Mucosa of rectum (tissue), 2 donors: ENCODE measurements around the gene ARNT2.

Experiments
- H3K27ac ChIP-seq, 2 donors: one replicate each; pipeline ENCODE4 v1.7.0; 2013; ENCODE audit warnings: inconsistent platforms in 2 of 2, low read depth in 2 of 2, low read length in 2 of 2
- H3K27me3 ChIP-seq, 2 donors: one replicate each; pipeline ENCODE4 v1.7.0; 2013; ENCODE audit warnings: low read length in 2 of 2; ENCODE audit not compliant: control insufficient read depth in 2 of 2, insufficient read depth in 2 of 2
- H3K36me3 ChIP-seq, 2 donors: one replicate each; pipeline ENCODE4 v1.7.0; 2013; ENCODE audit warnings: low read length in 2 of 2; ENCODE audit not compliant: control insufficient read depth in 2 of 2, insufficient read depth in 2 of 2
- H3K4me1 ChIP-seq, 2 donors: one replicate each; pipeline ENCODE4 v1.7.0; 2013; ENCODE audit warnings: low read length in 2 of 2, mild to moderate bottlenecking in 1 of 2; ENCODE audit not compliant: control insufficient read depth in 2 of 2, insufficient read depth in 2 of 2
- H3K4me3 ChIP-seq, 2 donors: one replicate each; pipeline ENCODE4 v1.7.0; 2013; ENCODE audit warnings: low read length in 2 of 2
- H3K9ac ChIP-seq, 2 donors: one replicate each; pipeline ENCODE4 v1.7.0; 2013; ENCODE audit warnings: low read length in 2 of 2, low read depth in 1 of 2, mild to moderate bottlenecking in 1 of 2
- H3K9me3 ChIP-seq, 2 donors: one replicate each; pipeline ENCODE4 v1.7.0; 2013; ENCODE audit warnings: low read length in 2 of 2; ENCODE audit not compliant: control insufficient read depth in 2 of 2
- donor health status: healthy.
- donor health status: Normal muscosa, but diverticular disease.

The ARNT2 gene

DNA sequence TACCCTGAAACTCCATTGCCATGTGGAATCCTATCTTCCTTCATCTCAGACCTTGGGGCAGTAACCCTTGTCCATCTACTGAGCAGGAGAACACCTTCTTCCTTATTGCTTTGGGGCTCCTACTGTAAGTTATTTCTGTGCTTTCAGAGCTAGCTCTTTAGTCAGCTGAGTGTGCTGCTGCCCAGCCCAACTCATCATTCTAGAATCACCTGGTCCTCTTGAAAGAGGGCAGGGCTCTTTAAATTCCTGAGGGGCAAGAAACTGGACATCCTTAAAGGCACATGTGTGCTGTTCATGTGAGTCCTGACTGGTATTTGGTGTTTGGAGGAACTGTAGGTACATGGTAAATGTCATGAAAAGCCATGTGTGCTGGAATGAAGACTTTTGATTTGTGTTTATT is 140.9 kb downstream of the ARNT2 start:
- H3K4me1 ChIP-seq, result no peaks in the 10 kb centered on the region
- no peak overlapping the region for H3K27ac ChIP-seq
- no peaks in the 10 kb centered on the region for H3K36me3 ChIP-seq
- no peaks in the 10 kb centered on the region for H3K27me3 ChIP-seq
- no peaks in the 10 kb centered on the region for H3K9me3 ChIP-seq
- no peak overlapping the region for H3K9ac ChIP-seq
- H3K4me3 ChIP-seq, result no peak overlapping the region

DNA sequence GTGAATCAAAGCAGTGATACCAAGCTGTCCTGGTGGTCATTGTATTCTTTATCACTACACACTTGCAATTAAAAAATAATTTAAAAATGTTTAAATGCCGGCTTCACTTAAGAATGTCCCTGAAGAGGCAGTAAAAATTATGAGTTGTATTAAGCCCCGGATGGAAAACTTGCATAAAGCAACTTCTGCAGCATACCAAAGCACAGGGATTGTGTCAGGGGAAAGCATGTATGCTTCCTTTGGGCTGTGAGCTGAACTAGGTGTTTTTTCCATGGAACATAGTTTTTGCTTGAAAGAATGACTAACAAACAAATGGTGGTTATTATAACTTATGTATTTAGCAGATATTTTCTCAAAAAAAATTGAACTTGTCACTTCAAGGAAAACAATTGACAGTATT is 143.1 kb downstream of the ARNT2 start:
- H3K4me3 ChIP-seq, result no peak overlapping the region
- H3K27me3 ChIP-seq, result no peaks in the 10 kb centered on the region
- H3K9me3 ChIP-seq, result no peaks in the 10 kb centered on the region
- H3K36me3 ChIP-seq, result no peaks in the 10 kb centered on the region
- no peaks in the 10 kb centered on the region for H3K4me1 ChIP-seq
- H3K9ac ChIP-seq, result no peak overlapping the region
- H3K27ac ChIP-seq, result no peak overlapping the region

DNA sequence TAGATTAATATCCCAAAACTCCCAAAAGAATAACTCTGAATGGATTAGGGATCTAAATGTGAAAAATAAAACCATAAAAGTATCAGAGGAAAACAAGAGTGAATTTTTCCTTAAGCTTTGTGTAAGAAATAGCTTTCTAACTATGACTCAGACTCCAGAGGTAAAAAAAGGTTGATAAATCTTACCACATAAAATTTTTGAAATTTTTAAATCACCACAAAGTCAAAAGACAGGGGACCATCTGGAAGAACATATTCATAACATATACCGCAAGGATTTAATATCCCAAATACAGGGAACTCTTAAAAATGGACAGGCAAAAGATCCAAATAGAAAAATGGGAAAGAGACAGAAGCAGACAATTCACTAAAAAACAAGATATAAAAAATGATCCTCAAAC is 145.0 kb downstream of the ARNT2 start:
- Histone ChIP-seq H3K36me3 (no peaks in the 10 kb centered on the region), H3K9me3 (no peaks in the 10 kb centered on the region), H3K27me3 (no peaks in the 10 kb centered on the region), H3K4me1 (no peaks in the 10 kb centered on the region), H3K27ac (no peak overlapping the region), H3K4me3 (no peak overlapping the region), H3K9ac (no peak overlapping the region)

GRCh38 chr15:80549654-80550053 is 145.5 kb downstream of the ARNT2 start:
- Histone ChIP-seq H3K4me1 (no peaks in the 10 kb centered on the region), H3K9ac (no peak overlapping the region), H3K36me3 (no peaks in the 10 kb centered on the region), H3K9me3 (no peaks in the 10 kb centered on the region), H3K27me3 (no peaks in the 10 kb centered on the region), H3K27ac (no peak overlapping the region), H3K4me3 (no peak overlapping the region)

DNA sequence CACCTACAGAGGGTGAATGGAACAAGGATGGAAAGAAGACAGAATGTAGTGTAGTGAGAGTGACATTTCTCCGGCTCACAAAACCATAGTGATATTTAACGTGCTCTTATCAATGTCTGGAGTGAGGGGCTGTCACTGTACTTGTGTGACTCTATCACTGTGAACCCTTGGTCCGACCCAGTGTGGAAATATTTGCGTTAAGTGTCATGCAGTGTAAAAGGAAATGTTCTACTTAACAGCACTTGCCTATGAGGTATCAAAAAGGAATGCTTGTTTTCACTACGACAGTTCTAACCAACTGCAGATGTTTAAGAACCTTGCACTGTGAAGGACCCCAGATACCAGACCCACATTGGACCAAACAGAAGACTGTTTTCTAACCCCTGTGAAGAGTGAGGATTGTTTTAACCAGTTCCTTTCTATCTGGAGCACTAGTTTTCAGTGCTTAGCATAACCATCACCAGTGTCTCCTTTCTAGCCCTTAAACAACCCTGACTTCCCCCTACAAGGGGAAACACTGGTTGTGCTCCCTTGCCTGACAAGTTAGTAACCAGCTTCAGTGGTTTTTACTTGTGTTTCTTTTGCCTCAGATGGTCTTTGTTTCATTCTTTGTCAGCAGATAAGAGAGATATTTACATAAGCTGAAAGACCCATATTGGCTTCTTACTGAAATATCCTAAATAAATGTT is 146.2 kb downstream of the ARNT2 start:
- Histone ChIP-seq H3K4me3 (no peak overlapping the region), H3K27me3 (no peaks in the 10 kb centered on the region), H3K9me3 (no peaks in the 10 kb centered on the region), H3K9ac (no peak overlapping the region), H3K27ac (no peak overlapping the region), H3K36me3 (no peaks in the 10 kb centered on the region), H3K4me1 (no peaks in the 10 kb centered on the region)

- Histone ChIP-seq H3K27ac (no peak overlapping the region), H3K4me3 (no peak overlapping the region), H3K4me1 (no peaks in the 10 kb centered on the region), H3K36me3 (no peaks in the 10 kb centered on the region), H3K27me3 (no peaks in the 10 kb centered on the region), H3K9ac (no peak overlapping the region), H3K9me3 (no peaks in the 10 kb centered on the region)
These were observed 146.7 kb downstream of the ARNT2 start for GRCh38 chr15:80550908-80551260.

DNA sequence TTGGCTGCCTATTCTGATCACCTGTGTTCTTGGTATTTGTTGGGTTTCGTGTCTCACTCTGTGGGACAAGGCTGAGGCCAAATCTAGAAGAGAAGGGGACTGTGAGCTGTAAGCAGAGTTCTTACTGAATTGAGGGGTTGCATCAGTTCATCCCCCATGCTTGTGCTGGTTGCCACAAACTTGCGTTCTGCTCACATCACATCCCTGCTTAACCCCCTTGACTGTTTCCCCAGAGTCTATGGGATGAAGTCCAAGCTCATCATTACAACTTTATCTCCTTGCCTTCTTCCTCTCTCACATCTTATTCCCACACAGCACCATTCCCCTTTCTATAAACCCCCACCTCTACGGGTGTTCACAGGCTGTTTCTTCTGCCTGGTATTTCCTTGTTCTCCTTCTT is 147.2 kb downstream of the ARNT2 start:
- Histone ChIP-seq H3K27me3 (no peaks in the 10 kb centered on the region), H3K9ac (no peak overlapping the region), H3K4me1 (no peaks in the 10 kb centered on the region), H3K36me3 (no peaks in the 10 kb centered on the region), H3K27ac (no peak overlapping the region), H3K4me3 (no peak overlapping the region), H3K9me3 (no peaks in the 10 kb centered on the region)

DNA sequence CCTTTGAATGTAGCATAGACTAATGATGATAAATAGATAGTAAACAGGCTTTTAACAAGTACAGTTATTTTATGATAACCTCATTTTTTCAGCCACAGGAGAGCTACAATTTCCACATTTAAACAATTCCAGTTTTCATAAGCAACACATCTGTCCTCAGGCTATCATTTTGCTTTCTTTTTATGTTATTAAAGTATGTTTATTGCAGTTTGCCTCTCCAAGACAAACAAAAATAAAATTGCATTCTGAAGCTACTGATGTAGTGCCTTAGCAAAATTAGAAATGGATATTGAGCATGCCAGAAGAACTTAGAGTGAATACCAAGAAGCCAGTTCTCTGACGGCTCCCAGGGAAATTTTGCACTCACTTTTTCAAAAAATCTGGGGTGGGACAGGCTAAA is 150.4 kb downstream of the ARNT2 start:
- Histone ChIP-seq H3K4me1 (no peaks in the 10 kb centered on the region), H3K27me3 (no peaks in the 10 kb centered on the region), H3K9me3 (no peaks in the 10 kb centered on the region), H3K27ac (no peak overlapping the region), H3K36me3 (no peaks in the 10 kb centered on the region), H3K9ac (no peak overlapping the region), H3K4me3 (no peak overlapping the region)

DNA sequence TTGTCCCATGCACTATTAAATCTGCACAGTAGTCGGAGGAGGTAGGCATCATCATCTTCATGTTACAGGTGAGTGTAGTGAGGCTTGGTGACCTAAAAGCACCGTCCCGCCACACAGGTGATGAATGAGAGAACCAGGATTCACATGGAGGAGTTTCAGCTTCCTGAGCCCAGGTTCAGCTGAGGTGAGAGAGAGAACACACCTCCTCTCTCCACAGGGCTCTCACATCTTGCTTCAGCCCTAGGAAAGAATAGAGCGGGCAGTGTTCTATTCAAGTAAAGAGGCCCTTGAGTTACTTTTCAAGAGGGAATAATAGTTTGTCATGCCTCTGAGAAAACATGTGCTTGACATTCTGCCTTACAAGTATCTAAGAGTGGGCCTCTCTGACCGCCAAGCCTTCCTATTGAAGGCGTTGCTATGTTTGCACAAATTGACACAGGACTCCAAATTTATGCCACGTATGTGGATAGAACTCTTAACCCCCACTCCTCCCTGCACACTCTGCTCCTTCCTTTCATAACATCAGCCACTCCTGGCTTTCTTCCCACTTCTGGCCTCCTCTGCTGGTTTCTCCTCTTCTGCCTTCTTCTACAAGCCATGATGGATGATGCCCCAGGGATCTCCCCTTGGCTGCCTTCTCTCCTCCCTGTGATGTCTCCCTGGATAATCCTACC is 152.6 kb downstream of the ARNT2 start:
- Histone ChIP-seq H3K9me3 (no peaks in the 10 kb centered on the region), H3K36me3 (no peaks in the 10 kb centered on the region), H3K27ac (no peak overlapping the region), H3K9ac (no peak overlapping the region), H3K4me1 (no peaks in the 10 kb centered on the region), H3K27me3 (no peaks in the 10 kb centered on the region), H3K4me3 (no peak overlapping the region)

GRCh38 chr15:80557441-80558234 is 153.5 kb downstream of the ARNT2 start:
- no peaks in the 10 kb centered on the region for H3K36me3 ChIP-seq
- no peak overlapping the region for H3K9ac ChIP-seq
- no peaks in the 10 kb centered on the region for H3K9me3 ChIP-seq
- no peaks in the 10 kb centered on the region for H3K27me3 ChIP-seq
- H3K4me1 ChIP-seq, result no peaks in the 10 kb centered on the region
- no peak overlapping the region for H3K4me3 ChIP-seq
- H3K27ac ChIP-seq, result no peak overlapping the region
